Hair follicle dermal papilla cell (primary cell): Measurements from ENCODE around the gene CCN2. TPM values are rescaled to one million over a fixed set of nuclear protein-coding genes. Genes with fewer than 3 reads are reported as not detected.

Experiments used
- total RNA-seq: library from RNA; depleted of rRNA; stranded (reverse); fragments of >200 nt; gene quantifications from 2 replicates; pipeline ENCODE4 v1.2.3, GENCODE V29; 2012

Gene CCN2
- 95.8 and 100 TPM in 2 replicates for total RNA-seq

GRCh38 chr6:131950767-131951575 lies at the start of gene CCN2:
TSS of gene CCN2 (minus strand) at chr6:131951372. CDS start at chr6:131951172, 200 bp downstream.

Other genes with a start within 250 kb of the CCN2 start
- not detected in 2 replicates for gene OR2A4, start 250.0 kb downstream of the CCN2 start, total RNA-seq
- not detected in 2 replicates for gene CTAGE9, start 240.4 kb downstream of the CCN2 start, total RNA-seq
- 12.8 and 22.7 TPM in 2 replicates for gene ENPP1, start 143.4 kb downstream of the CCN2 start, total RNA-seq